ENCODE data around the gene AGAP3. TPM values are rescaled to one million over a fixed set of nuclear protein-coding genes. Genes with fewer than 3 reads are reported as not detected.

AGAP3 gene
- total RNA-seq, 1 experiment from 2014 or later, result 115 TPM

GRCh38 chr7:151178831-151179230, 92.6 kb downstream of the AGAP3 start:
- no peak for TF ChIP-seq EZH2 (IDR thresholded peaks at IDR 0.05; ENCODE audit: borderline replicate concordance, low read depth, low read length, poor library complexity, severe bottlenecking)
- no peak for TF ChIP-seq CTCF (conservative IDR thresholded peaks at IDR 0.05; ENCODE audit: low read depth, low read length)
- ChIA-PET POLR2A (ENCODE audit: low non-redundant PET) (no interaction called here), CTCF (no interaction called here)
- no peak overlapping the region for H3K27ac ChIP-seq (ENCODE audit: low read depth, low read length, poor library complexity, severe bottlenecking)
- no peak overlapping the region for H3K4me3 ChIP-seq (ENCODE audit: low read depth, low read length, poor library complexity, severe bottlenecking)
- BruUV-seq (replicated peaks), result no TSS peak
- H3K36me3 ChIP-seq (ENCODE audit: insufficient read depth, low read length, poor library complexity, severe bottlenecking), result no peaks in the 10 kb centered on the region
- no peaks in the 10 kb centered on the region for H3K9me3 ChIP-seq (ENCODE audit: low read depth, low read length, poor library complexity, severe bottlenecking)
- no peaks in the 10 kb centered on the region for H3K4me1 ChIP-seq (ENCODE audit: insufficient read depth, low read length, poor library complexity, severe bottlenecking)
- DNase-seq (ENCODE audit: low spot score), result no peak
- no peaks in the 10 kb centered on the region for H3K27me3 ChIP-seq (replicated peaks; ENCODE audit: insufficient read depth, low read depth, low read length, poor library complexity)
- intact Hi-C loops (cut with micrococcal nuclease; ENCODE audit: unreplicated experiment), result no loop called here

GRCh38 chr7:151179287-151179860, 93.1 kb downstream of the AGAP3 start:
- BruUV-seq (replicated peaks), result no TSS peak
- Histone ChIP-seq H3K9me3 (ENCODE audit: low read depth, low read length, poor library complexity, severe bottlenecking) (no peaks in the 10 kb centered on the region), H3K4me3 (ENCODE audit: low read depth, low read length, poor library complexity, severe bottlenecking) (no peak overlapping the region), H3K36me3 (ENCODE audit: insufficient read depth, low read length, poor library complexity, severe bottlenecking) (no peaks in the 10 kb centered on the region), H3K4me1 (ENCODE audit: insufficient read depth, low read length, poor library complexity, severe bottlenecking) (no peaks in the 10 kb centered on the region), H3K27ac (ENCODE audit: low read depth, low read length, poor library complexity, severe bottlenecking) (no peak overlapping the region), H3K27me3 (replicated peaks; ENCODE audit: insufficient read depth, low read depth, low read length, poor library complexity) (no peaks in the 10 kb centered on the region)
- intact Hi-C loops (cut with micrococcal nuclease; ENCODE audit: unreplicated experiment), result no loop called here
- ChIA-PET POLR2A (ENCODE audit: low non-redundant PET) (no interaction called here), CTCF (no interaction called here)
- no peak for TF ChIP-seq CTCF (conservative IDR thresholded peaks at IDR 0.05; ENCODE audit: low read depth, low read length)
- TF ChIP-seq EZH2 (IDR thresholded peaks at IDR 0.05; ENCODE audit: borderline replicate concordance, low read depth, low read length, poor library complexity, severe bottlenecking), result no peak
- DNase-seq (ENCODE audit: low spot score), result no peak

GRCh38 chr7:151179946-151180345, 93.7 kb downstream of the AGAP3 start:
- CTCF ChIA-PET, result no interaction called here
- no peaks in the 10 kb centered on the region for H3K4me1 ChIP-seq (ENCODE audit: insufficient read depth, low read length, poor library complexity, severe bottlenecking)
- H3K36me3 ChIP-seq (ENCODE audit: insufficient read depth, low read length, poor library complexity, severe bottlenecking), result no peaks in the 10 kb centered on the region
- intact Hi-C loops (cut with micrococcal nuclease; ENCODE audit: unreplicated experiment), result no loop called here
- no peak overlapping the region for H3K27ac ChIP-seq (ENCODE audit: low read depth, low read length, poor library complexity, severe bottlenecking)
- POLR2A ChIA-PET (ENCODE audit: low non-redundant PET), result no interaction called here
- H3K27me3 ChIP-seq (replicated peaks; ENCODE audit: insufficient read depth, low read depth, low read length, poor library complexity), result no peaks in the 10 kb centered on the region
- H3K4me3 ChIP-seq (ENCODE audit: low read depth, low read length, poor library complexity, severe bottlenecking), result no peak overlapping the region
- no peaks in the 10 kb centered on the region for H3K9me3 ChIP-seq (ENCODE audit: low read depth, low read length, poor library complexity, severe bottlenecking)
- TF ChIP-seq EZH2 (IDR thresholded peaks at IDR 0.05; ENCODE audit: borderline replicate concordance, low read depth, low read length, poor library complexity, severe bottlenecking) (no peak), CTCF (conservative IDR thresholded peaks at IDR 0.05; ENCODE audit: low read depth, low read length) (no peak)
- DNase-seq (ENCODE audit: low spot score), result no peak
- BruUV-seq (replicated peaks), result no TSS peak
